WTC11 (cell line): ENCODE results near the gene APOH. TPM values are rescaled to one million over a fixed set of nuclear protein-coding genes. Genes with fewer than 3 reads are reported as not detected.

Source experiments
- ATAC-seq: fragments of 200-7000 bp; cut with Tn5 transposase; 2 replicates; pipeline ENCODE4 v1.10.0; 2021; ENCODE audit warnings: mild to moderate bottlenecking, moderate library complexity
- CTCF ChIA-PET: fragments of 300-600 bp; sonication (Branson Sonifier 250); formaldehyde crosslinking; loops from one replicate; lab custom pipeline; 2021; ENCODE audit warnings: antibody characterized with exemption; lab: Charles Lee
- POLR2A ChIA-PET: fragments of 350-600 bp; sonication (Branson Sonifier 250); formaldehyde crosslinking; loops from one replicate; lab custom pipeline; 2021; ENCODE audit warnings: antibody characterized with exemption; lab: Charles Lee
- DNase-seq: peaks from one replicate; pipeline ENCODE4 v3.0.0; 2021; ENCODE audit warnings: low spot score
- H3K27ac Mint-ChIP-seq: 2 replicates; pipeline ENCODE4 v1.8.0; 2021; ENCODE audit warnings: mixed read lengths
- H3K27me3 Mint-ChIP-seq: 2 replicates; pipeline ENCODE4 v1.8.0; 2021; ENCODE audit warnings: low read depth, mild to moderate bottlenecking, moderate library complexity, mixed read lengths
- H3K36me3 Mint-ChIP-seq: 2 replicates; pipeline ENCODE4 v1.8.0; 2021; ENCODE audit warnings: mixed read lengths
- H3K4me1 Mint-ChIP-seq: 2 replicates; pipeline ENCODE4 v1.8.0; 2022; ENCODE audit warnings: mixed read lengths
- H3K4me3 Mint-ChIP-seq: 2 replicates; pipeline ENCODE4 v1.8.0; 2021; ENCODE audit warnings: mild to moderate bottlenecking, moderate library complexity, mixed read lengths
- H3K9me3 Mint-ChIP-seq: 2 replicates; pipeline ENCODE4 v1.8.0; 2021; ENCODE audit warnings: mixed read lengths
- ELF4 ChIP-seq: sonication (generic); formaldehyde crosslinking; IDR thresholded peaks from 2 replicates; pipeline ENCODE4 v1.8.1; 2022; ENCODE audit warnings: low read depth, mild to moderate bottlenecking, moderate library complexity, missing genetic modification reagents
- EMX1 ChIP-seq: fragments of 250-450 bp; sonication (Bioruptor Pico); IDR thresholded peaks from 2 replicates; pipeline ENCODE4 v1.8.0; 2021; ENCODE audit warnings: mild to moderate bottlenecking
- FOXK1 ChIP-seq: sonication (generic); formaldehyde crosslinking; IDR thresholded peaks from 2 replicates; pipeline ENCODE4 v1.8.0; 2022; ENCODE audit warnings: mild to moderate bottlenecking, moderate library complexity, missing genetic modification reagents
- FOXP1 ChIP-seq: sonication (generic); formaldehyde crosslinking; IDR thresholded peaks from 2 replicates; pipeline ENCODE4 v1.8.0; 2022; ENCODE audit warnings: missing genetic modification reagents, mild to moderate bottlenecking, moderate library complexity, borderline replicate concordance
- GABPB1 ChIP-seq: sonication (generic); formaldehyde crosslinking; IDR thresholded peaks from 2 replicates; pipeline ENCODE4 v1.8.1; 2023; ENCODE audit warnings: mild to moderate bottlenecking, missing genetic modification reagents
- JUN ChIP-seq: sonication (generic); formaldehyde crosslinking; IDR thresholded peaks from 2 replicates; pipeline ENCODE4 v1.8.0; 2023; ENCODE audit warnings: mild to moderate bottlenecking, missing genetic modification reagents
- NFATC4 ChIP-seq: fragments of 250-450 bp; sonication (Bioruptor Pico); IDR thresholded peaks from 2 replicates; pipeline ENCODE4 v1.9.0; 2021; ENCODE audit warnings: mild to moderate bottlenecking
- NFYB ChIP-seq: sonication (generic); formaldehyde crosslinking; conservative IDR thresholded peaks from 2 replicates; pipeline ENCODE4 v1.8.0; 2022; ENCODE audit warnings: low read depth, missing genetic modification reagents
- NR2C2 ChIP-seq: sonication (generic); formaldehyde crosslinking; IDR thresholded peaks from 2 replicates; pipeline ENCODE4 v1.8.0; 2022; ENCODE audit warnings: mild to moderate bottlenecking, missing genetic modification reagents
- SMAD4 ChIP-seq: sonication (generic); formaldehyde crosslinking; IDR thresholded peaks from 2 replicates; pipeline ENCODE4 v1.8.0; 2022; ENCODE audit warnings: mild to moderate bottlenecking, missing genetic modification reagents
- SOX15 ChIP-seq: fragments of 250-450 bp; sonication (Bioruptor Pico); IDR thresholded peaks from 2 replicates; pipeline ENCODE4 v1.9.0; 2021; ENCODE audit warnings: mild to moderate bottlenecking
- ZBTB21 ChIP-seq: sonication (generic); formaldehyde crosslinking; IDR thresholded peaks from 2 replicates; pipeline ENCODE4 v1.8.1; 2023; ENCODE audit warnings: mild to moderate bottlenecking, missing genetic modification reagents, borderline replicate concordance
- ZNF396 ChIP-seq: fragments of 250-450 bp; sonication (Bioruptor Pico); IDR thresholded peaks from 2 replicates; pipeline ENCODE4 v1.8.0; 2021; ENCODE audit warnings: mild to moderate bottlenecking, moderate library complexity, borderline replicate concordance
- total RNA-seq: library from RNA; stranded (reverse); gene quantifications from 3 replicates; pipeline ENCODE4 v1.2.3, GENCODE V29; 2021
- TF ChIP-seq, protein P1 (sequence below): sonication (generic); formaldehyde crosslinking; IDR thresholded peaks from 2 replicates; pipeline ENCODE4 v1.8.1; 2023; ENCODE audit warnings: mild to moderate bottlenecking, moderate library complexity, missing genetic modification reagents
- TF ChIP-seq, protein P2 (sequence below): sonication (generic); formaldehyde crosslinking; IDR thresholded peaks from 2 replicates; pipeline ENCODE4 v1.8.1; 2022; ENCODE audit warnings: low read depth, mild to moderate bottlenecking, moderate library complexity, missing genetic modification reagents, borderline replicate concordance
- TF ChIP-seq, protein P3 (sequence below): sonication (generic); formaldehyde crosslinking; conservative IDR thresholded peaks from 2 replicates; pipeline ENCODE4 v1.8.1; 2022; ENCODE audit warnings: mild to moderate bottlenecking, missing genetic modification reagents
- TF ChIP-seq, protein P4 (sequence below): sonication (generic); formaldehyde crosslinking; IDR thresholded peaks from 2 replicates; pipeline ENCODE4 v1.8.0; 2022; ENCODE audit warnings: mild to moderate bottlenecking, missing genetic modification reagents
- TF ChIP-seq, protein P5 (sequence below): sonication (generic); formaldehyde crosslinking; IDR thresholded peaks from 2 replicates; pipeline ENCODE4 v1.8.1; 2023; ENCODE audit warnings: mild to moderate bottlenecking, missing genetic modification reagents
- TF ChIP-seq, protein P6 (sequence below): fragments of 250-450 bp; sonication (Bioruptor Pico); IDR thresholded peaks from 2 replicates; pipeline ENCODE4 v2.1.2; 2022; ENCODE audit warnings: mild to moderate bottlenecking, moderate library complexity

Gene APOH
- total RNA-seq, 1 experiment from 2014 or later, result 1.2 TPM

DNA sequence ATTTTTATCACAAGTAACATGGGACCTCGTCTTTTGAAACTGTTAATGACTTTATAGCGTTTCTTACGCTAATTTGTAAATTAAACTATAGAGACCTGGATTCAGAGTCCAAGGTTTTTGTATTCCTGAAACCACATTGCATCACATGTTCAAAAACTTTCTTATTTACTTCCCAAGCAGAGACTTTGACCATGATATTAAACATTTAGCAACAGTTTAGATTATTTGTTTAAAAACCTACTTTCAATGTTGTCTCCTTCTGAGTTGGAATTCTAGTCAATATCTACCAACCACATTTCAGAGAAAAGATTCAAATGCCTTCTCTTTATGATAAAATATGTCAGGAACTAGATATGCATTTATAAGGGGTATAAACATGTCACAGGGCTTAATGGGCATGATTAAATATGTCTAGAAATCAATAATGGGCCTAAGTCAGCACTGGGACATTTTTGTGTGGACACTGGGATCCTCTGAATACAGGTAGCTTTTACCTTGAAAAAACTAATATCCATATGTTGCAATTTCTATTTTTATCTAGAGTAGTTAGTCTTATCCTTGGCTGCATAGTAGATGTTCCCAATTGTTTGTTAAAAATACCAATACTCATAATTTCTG lies 6.3 kb upstream of the APOH start:
- no peak for DNase-seq

DNA sequence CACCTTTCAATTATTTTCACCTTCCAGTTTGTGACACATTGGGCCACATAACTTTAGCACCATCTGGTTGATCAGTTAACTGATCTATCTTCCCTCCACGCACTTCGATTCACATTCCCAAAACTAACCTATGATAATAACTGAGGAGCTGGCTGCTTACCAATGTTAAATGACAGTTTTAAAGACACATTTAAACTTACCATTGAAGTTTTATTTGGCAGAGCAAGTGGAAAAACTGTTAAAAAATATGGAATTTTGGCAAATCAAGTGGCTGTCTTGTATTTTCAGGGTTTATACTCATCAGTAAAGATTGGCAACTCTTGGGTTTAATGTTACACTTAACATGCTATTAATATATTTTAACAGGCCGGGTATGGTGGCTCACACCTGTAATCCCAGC lies 5.4 kb upstream of the APOH start:
- H3K36me3 Mint-ChIP-seq, result no peaks in the 10 kb centered on the region
- CTCF ChIA-PET, result no interaction called here

More for the DNA sequence above, 6.3 kb upstream of the APOH start:
- POLR2A ChIA-PET, result interaction anchor here (0.7 kb wide), 1 partner anchor 338 kb away, joined by 7 read pairs; no protein-coding TSS in a partner anchor
- H3K27ac Mint-ChIP-seq, result no peak overlapping the region
- ATAC-seq, result no peak
- no peaks in the 10 kb centered on the region for H3K4me1 Mint-ChIP-seq
- no peaks in the 10 kb centered on the region for H3K9me3 Mint-ChIP-seq
- H3K36me3 Mint-ChIP-seq, result no peaks in the 10 kb centered on the region
- no peaks in the 10 kb centered on the region for H3K27me3 Mint-ChIP-seq
- CTCF ChIA-PET, result no interaction called here
- TF ChIP-seq, protein P1, sequence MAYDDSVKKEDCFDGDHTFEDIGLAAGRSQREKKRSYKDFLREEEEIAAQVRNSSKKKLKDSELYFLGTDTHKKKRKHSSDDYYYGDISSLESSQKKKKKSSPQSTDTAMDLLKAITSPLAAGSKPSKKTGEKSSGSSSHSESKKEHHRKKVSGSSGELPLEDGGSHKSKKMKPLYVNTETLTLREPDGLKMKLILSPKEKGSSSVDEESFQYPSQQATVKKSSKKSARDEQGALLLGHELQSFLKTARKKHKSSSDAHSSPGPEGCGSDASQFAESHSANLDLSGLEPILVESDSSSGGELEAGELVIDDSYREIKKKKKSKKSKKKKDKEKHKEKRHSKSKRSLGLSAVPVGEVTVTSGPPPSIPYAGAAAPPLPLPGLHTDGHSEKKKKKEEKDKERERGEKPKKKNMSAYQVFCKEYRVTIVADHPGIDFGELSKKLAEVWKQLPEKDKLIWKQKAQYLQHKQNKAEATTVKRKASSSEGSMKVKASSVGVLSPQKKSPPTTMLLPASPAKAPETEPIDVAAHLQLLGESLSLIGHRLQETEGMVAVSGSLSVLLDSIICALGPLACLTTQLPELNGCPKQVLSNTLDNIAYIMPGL, result no peak
- peak; percentile 75 for TF ChIP-seq GABPB1 (CRISPR knock-in tag)
- TF ChIP-seq, all 79 proteins: peak for 1
- H3K4me3 Mint-ChIP-seq, result no peak overlapping the region

More for the DNA sequence above, 5.4 kb upstream of the APOH start:
- no peaks in the 10 kb centered on the region for H3K9me3 Mint-ChIP-seq
- H3K4me1 Mint-ChIP-seq, result no peaks in the 10 kb centered on the region
- ATAC-seq (no peak), DNase-seq (no peak)
- TF ChIP-seq, protein P2, sequence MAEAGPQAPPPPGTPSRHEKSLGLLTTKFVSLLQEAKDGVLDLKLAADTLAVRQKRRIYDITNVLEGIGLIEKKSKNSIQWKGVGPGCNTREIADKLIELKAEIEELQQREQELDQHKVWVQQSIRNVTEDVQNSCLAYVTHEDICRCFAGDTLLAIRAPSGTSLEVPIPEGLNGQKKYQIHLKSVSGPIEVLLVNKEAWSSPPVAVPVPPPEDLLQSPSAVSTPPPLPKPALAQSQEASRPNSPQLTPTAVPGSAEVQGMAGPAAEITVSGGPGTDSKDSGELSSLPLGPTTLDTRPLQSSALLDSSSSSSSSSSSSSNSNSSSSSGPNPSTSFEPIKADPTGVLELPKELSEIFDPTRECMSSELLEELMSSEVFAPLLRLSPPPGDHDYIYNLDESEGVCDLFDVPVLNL, result no peak
- TF ChIP-seq NFYB (CRISPR knock-in tag) (no peak), ZBTB21 (CRISPR knock-in tag) (no peak), EMX1 (CRISPR knock-in tag) (no peak), ELF4 (CRISPR knock-in tag) (no peak), NR2C2 (no peak), FOXP1 (CRISPR knock-in tag) (no peak), SMAD4 (no peak), SOX15 (CRISPR knock-in tag) (no peak), ZNF396 (CRISPR knock-in tag) (no peak), NFATC4 (CRISPR knock-in tag) (no peak), FOXK1 (no peak), JUN (CRISPR knock-in tag) (no peak)
- TF ChIP-seq, protein P3, sequence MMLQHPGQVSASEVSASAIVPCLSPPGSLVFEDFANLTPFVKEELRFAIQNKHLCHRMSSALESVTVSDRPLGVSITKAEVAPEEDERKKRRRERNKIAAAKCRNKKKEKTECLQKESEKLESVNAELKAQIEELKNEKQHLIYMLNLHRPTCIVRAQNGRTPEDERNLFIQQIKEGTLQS (CRISPR knock-in tag), result no peak
- TF ChIP-seq, protein P4, sequence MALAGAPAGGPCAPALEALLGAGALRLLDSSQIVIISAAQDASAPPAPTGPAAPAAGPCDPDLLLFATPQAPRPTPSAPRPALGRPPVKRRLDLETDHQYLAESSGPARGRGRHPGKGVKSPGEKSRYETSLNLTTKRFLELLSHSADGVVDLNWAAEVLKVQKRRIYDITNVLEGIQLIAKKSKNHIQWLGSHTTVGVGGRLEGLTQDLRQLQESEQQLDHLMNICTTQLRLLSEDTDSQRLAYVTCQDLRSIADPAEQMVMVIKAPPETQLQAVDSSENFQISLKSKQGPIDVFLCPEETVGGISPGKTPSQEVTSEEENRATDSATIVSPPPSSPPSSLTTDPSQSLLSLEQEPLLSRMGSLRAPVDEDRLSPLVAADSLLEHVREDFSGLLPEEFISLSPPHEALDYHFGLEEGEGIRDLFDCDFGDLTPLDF (CRISPR knock-in tag), result no peak
- TF ChIP-seq, protein P5, sequence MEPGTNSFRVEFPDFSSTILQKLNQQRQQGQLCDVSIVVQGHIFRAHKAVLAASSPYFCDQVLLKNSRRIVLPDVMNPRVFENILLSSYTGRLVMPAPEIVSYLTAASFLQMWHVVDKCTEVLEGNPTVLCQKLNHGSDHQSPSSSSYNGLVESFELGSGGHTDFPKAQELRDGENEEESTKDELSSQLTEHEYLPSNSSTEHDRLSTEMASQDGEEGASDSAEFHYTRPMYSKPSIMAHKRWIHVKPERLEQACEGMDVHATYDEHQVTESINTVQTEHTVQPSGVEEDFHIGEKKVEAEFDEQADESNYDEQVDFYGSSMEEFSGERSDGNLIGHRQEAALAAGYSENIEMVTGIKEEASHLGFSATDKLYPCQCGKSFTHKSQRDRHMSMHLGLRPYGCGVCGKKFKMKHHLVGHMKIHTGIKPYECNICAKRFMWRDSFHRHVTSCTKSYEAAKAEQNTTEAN (CRISPR knock-in tag), result no peak
- TF ChIP-seq, protein P6, sequence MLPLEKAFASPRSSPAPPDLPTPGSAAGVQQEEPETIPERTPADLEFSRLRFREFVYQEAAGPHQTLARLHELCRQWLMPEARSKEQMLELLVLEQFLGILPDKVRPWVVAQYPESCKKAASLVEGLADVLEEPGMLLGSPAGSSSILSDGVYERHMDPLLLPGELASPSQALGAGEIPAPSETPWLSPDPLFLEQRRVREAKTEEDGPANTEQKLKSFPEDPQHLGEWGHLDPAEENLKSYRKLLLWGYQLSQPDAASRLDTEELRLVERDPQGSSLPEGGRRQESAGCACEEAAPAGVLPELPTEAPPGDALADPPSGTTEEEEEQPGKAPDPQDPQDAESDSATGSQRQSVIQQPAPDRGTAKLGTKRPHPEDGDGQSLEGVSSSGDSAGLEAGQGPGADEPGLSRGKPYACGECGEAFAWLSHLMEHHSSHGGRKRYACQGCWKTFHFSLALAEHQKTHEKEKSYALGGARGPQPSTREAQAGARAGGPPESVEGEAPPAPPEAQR (CRISPR knock-in tag), result no peak
- no peak overlapping the region; the same call in 1 of the 2 replicates for H3K27ac Mint-ChIP-seq
- H3K27me3 Mint-ChIP-seq, result no peaks in the 10 kb centered on the region
- no peak overlapping the region for H3K4me3 Mint-ChIP-seq
- POLR2A ChIA-PET, result no interaction called here
